Activated T-cell treated with anti-CD3 and anti-CD28 coated beads for 1 hour (primary cell): ENCODE measurements around the gene SMC6.

ENCODE experiments used
- DNase-seq: peaks from one replicate; pipeline ENCODE4 v3.0.0-alpha.2; 2020; ENCODE audit warnings: low read depth

Gene SMC6

DNA sequence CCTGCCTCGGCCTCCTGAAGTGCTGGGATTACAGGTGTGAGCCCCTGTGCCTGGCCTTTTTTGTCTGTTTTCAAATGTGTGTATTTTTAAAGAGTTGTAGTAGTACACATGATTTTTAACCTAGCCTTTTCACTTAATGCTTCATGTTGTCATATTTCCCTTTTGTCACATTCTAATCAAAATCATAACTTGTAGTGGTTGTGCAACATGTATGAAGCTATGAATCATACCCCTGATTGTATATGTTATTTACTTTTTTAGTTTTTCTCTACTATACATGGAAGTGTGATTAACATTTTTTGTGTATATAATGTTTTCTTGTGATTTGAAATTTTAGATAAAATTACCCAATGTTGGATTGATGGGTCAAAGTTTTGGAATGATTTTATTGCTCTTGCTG lies 8.8 kb upstream of the SMC6 start:
- no peak for DNase-seq

DNA sequence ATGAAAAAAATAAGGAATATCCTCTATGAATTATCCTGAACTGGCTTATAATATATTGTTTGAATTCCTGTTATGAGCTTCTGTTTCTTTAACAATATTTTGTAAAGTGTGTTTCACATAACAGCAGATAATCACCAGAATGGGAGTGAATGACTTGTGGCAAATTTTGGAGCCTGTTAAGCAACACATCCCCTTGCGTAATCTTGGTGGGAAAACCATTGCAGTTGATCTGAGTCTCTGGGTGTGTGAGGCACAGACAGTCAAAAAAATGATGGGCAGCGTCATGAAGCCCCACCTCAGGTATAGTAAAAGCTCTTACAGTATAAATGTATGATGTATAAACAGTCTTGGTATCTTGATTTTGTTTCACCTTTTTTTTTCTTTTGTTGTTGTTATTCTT lies 6.2 kb upstream of the SMC6 start:
- DNase-seq = no peak

DNA sequence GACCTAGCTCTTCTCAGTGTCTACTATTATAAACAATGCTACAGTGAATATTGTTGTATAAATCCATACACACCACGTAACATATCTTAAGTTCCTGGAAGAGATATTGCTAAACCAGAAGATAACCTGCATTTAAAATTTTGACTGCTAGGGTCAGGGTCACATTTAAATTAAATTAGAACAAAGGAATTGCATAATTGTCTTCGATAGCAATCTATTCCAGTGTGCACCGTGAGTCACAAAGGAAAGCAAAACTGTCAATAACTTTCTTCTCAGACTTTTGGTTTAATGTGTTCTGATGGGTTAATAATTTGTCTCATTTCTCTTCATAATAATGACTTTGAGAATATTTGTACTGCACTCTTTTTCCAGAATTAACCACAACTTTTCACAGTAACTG lies 4.5 kb upstream of the SMC6 start:
- no peak for DNase-seq

DNA sequence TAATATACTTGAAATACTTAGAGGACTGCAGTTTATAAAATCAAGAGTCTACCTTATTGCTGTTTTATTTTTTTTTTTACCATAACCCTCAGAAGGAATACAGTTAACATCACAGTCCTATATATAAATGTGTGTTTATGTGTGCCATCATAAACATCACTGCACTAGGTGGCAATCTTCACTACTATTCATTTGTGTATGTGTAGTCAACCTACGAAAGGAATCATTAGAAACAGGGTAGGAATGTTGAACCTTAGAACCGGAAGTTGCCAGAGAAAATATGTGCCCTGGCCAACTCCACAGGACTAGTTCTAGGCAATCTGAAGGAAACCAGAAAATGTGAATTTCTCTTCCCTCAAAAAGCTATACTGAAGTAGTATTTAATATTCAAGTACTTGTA lies 3.7 kb upstream of the SMC6 start:
- DNase-seq = no peak

DNA sequence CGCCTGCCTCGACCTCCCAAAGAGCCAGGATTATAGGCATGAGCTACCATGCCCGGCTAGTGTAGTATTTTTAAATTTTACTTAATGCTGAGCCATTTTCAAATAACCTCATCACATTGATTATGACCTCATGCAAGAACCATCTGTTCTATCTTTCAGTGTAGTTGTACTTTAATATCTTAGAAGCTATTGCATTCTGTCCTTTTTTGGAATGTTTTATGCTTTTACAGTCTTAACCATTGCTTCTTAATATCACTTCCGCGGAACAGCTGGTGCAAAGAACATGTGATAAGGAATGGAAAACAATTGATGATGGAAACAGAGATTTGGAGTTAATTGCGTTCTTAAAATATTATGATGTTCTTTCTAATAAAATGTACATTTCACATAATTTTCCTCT lies 3.1 kb upstream of the SMC6 start:
- DNase-seq = no peak

DNA sequence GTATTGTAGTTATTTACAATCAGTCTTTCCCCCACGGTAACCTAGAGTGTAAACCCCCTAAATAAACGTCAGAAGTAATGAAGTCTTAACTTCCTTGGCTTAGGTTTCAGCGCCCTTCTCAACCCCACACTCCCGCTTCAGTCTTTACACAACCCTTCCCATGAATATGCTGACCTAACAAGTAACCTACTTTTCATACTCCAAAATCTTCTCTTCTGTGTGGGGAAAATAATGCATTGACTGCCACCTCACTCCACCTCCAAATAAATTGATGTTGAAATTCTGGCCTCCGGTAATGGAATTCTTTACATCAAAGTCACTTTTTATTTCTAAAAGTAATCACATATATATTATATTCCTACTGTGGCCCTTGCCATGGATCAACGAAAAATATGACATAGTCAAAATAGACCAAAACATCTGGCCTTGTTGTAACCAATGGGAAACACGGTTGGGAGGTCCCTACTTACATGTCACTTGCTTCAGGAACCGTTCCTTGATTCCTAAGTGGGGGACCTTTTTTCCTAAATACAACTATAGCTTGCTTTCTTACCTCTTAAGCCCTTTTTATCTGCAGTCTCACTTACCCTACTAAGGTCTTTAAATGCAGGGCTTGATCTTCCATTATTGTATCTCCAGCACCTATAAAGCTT lies 1.3 kb upstream of the SMC6 start:
- no peak for DNase-seq

DNA sequence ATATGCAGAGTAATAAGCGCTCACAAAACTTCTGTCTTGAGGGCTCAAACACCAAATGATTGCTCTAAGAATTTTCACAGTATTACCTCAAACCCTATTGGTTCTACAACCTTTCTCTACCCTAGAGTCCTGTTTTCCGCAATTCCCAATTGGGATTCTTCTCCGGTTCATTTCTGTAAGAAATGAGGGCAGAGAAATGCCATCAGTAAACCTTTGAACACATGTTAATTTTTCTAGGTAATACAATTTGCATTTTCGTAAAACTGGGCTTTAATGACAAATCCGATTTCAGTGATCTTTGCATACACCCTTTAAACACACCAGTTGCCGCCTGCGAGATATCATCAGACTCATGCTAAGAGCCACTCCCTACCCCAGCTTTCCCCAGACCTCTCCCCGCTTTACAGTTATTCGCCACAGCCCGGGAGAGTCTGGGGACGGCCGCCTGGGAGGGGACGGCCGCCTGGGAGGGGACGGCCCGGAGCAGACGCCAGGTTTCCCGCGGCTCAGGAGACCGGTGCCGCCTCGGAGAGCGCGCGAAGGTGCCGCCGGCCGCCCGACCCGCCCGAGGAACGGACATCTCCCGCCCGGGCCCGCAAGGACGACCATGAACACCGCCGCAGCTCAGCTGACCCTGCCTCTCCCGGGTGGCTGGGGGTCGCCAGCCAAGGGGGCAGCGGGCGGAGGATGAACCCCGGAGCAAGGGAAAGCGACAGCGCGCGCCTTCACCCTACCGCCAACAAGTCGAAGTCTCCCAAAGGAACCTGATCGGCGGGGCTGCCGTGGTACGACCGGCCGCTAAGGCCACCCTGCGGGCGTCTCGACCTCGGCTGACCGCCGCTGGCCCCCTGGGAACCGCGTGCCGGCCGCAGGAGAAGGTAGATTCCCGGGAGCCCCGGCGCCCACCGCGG lies 463 bp downstream of the SMC6 start:
- DNase-seq = no peak

DNA sequence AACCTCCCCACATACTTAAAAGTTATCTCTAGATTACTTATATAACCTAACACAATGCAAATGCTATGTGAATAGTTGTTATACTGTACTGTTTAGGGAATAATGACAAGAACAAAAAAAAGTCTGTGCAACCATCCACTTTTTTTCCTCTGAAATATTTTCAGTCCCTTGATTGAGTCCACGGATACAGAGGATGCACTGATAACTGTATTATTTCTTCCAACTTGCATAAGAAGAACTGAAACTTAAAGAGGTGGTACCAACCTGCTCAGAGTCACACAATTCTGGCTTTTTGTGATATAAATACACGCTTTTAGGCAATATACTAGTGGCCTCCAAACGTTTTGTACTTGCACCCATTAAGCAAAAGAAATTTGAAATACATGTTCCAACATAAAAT lies 1.4 kb downstream of the SMC6 start:
- no peak for DNase-seq

DNA sequence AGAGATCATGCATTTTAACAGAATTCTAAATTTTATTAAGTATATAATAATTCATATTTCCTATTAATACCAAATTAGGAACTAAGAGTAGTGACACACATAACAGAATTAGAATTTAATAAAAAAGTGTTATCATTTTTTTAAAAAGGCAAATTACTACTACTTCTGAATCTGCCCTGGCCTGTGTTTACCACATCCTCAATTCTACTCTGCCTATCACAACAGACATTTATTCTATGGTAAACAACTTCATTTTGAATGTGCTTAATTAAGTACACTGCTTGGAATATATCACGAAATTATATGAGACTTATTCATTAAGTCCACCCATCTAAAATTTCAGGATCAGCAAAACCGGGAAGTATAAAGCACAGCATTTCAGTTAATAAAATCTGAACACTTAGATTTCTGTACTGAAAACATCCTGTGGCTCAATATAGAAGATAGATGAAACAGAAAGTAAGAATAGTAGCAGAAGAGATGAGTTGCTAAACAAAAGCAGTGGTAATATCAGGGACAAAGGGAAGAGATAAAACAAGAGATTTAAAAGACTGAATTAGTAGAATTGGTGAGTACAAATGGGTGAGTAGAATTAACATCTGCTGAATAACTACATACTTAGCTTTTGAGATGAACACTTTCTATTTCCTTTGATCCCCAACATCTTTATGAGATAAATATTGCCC lies 3.7 kb downstream of the SMC6 start:
- DNase-seq = no peak

DNA sequence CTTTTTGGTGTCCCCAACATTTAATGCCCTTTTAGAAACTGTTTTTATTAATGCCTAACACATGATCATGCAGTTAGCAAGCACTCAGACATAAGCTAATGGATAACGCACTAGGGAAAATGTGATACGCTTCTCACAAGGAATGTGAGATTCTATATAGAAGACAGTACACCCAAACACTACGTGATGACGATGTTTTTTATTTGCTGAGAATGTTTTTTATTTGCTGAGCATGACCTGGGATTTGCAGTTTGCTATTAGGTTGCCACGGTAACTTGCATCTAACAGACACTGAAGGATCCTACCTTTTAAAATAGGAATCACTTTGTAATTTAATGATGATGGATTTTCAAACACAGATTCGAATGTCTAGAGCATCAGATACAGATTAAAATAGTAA lies 4.9 kb downstream of the SMC6 start:
- no peak for DNase-seq

DNA sequence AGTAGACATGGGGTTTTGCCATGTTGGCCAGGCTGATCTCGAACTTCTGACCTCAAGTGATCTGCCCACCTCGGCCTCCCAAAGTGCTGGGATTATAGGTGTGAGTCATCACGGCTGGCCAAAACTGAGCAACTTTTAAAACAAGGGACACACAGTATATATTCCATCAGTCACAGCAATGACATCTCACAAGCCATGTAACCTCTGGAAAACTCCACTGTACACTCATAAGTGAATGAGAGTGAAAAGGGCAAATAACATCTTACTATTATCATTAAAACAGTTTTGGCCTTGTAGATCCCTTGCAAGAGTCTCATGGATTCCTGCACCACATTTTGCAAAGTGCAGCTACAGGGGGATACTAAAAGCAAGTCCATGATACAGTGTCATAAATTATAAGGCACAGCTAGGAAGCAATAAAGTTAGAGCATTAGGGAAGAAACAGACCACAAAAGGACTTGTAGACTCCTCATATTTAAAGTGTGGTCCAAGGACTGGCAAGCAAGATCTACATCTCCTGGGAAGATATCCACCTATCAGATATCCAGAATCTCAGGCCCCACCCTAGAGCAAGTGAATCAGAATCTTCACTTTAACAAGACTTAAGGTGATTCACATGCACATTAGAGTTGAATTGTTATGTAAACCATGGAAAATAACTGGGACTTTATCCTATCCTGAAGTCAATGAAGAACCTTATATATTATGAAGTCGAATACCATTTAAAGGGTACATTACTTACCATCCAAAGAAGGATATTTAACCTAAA lies 5.7 kb downstream of the SMC6 start:
- DNase-seq = no peak

DNA sequence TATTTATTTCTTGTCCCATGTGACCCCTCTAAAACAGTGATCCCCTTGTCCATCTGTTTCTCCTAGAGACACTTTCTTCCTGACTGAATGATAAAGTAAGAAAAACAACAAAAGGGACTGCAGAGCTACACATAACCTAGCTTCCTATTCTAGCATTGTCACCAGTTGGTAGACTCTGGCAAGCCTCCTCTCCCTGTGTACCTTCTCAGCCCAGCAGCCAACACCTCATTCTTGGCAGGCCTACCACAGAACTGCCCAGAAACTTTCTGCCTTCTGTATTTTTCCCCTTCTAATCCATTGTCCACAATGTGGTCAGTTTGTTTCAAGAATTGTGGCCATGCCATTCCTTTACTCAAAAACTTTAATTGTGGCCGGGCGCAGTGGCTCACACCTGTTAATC lies 13.4 kb downstream of the SMC6 start:
- DNase-seq = no peak

DNA sequence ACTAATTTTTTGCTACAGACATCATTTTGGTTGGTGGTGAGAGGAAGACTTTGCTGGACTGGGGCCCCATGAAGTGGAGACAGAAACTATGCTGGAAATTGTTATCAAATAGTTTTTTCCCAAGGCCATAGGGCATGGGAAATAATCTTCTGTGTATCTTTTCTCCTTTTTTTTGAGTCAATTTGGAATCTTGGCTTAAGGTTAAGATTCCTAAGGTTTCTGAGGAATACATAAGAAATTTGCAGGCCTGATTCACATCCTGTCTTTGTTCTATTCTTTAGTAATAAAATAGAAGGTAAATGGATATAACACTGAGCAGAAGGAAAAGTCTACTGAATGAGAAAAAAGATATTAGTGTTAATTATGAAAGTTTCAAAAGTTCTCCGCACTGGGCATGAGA lies 16.6 kb downstream of the SMC6 start:
- DNase-seq = no peak

DNA sequence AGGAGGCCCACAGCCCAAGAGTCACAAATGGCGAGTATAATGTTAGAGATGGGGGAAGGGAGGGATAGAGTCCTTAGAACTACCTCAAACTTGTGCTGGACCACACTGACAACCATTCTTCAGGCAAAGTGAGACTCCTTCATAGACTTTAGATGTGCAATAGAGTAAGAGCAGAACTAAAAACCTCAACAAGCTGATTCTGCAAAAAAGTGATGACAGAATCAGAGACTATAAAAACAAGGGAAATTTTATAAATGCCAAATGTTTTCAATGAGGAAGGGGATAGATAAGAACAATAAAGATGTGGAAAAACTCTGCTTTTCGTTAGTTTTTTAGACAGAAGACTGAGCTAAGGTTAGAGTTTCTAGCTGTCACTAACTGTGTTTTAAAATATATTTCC lies 17.7 kb downstream of the SMC6 start:
- no peak for DNase-seq

DNA sequence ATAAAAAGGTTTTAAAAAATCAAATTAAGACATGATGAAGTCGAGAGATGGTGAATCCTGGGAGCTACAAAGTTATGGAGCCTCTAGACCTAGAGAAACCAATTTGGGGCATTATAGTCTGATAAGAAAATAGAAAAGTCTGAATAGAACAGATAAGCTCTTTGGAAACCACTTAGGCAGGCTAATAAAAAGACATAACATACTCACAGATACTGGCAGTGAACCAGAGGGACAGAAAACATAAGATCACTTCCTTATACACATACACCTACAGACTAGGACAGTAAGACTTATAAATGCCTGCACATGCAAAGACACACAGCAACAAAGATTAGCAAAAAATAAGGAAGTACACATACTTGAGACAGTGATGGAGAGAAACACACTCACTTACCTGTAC lies 20.0 kb downstream of the SMC6 start:
- DNase-seq = no peak

DNA sequence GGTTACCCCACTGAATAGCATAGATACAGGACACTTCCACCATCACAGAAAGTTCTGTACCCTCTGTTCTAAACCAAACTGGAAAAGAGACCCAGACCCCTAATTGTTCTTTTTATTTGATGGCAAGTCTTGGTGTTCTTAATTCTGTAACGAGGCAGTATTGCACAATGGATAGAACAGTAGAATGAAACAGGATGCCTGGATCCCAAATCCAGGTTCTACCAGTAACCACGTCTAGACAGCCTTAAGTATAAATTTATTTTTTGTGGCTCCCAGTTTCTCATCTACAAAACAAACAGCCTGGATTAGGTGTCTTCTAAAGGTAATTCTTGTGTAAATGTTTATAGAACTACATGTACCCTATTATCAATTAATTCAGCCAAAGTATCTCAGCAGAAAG lies 23.7 kb downstream of the SMC6 start:
- no peak for DNase-seq

DNA sequence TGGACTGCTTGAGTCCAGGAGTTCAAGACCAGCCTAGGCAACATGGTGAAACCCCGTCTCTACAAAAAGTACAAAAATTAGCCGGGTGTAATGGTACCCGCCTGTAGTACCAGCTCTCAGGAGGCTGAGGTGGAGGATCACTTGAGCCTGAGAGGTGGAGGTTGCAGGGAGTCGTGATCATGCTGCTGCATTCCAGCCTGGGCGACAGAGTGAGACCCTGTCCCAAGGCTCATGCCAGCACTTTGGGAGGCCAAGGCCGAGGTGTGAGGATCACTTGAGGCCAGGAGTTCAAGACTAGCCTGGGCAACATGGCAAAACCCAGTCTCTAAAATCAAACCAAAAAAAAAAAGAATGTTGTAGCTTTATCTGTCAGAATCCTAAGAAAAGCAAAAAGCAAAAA lies 25.4 kb downstream of the SMC6 start:
- no peak for DNase-seq

DNA sequence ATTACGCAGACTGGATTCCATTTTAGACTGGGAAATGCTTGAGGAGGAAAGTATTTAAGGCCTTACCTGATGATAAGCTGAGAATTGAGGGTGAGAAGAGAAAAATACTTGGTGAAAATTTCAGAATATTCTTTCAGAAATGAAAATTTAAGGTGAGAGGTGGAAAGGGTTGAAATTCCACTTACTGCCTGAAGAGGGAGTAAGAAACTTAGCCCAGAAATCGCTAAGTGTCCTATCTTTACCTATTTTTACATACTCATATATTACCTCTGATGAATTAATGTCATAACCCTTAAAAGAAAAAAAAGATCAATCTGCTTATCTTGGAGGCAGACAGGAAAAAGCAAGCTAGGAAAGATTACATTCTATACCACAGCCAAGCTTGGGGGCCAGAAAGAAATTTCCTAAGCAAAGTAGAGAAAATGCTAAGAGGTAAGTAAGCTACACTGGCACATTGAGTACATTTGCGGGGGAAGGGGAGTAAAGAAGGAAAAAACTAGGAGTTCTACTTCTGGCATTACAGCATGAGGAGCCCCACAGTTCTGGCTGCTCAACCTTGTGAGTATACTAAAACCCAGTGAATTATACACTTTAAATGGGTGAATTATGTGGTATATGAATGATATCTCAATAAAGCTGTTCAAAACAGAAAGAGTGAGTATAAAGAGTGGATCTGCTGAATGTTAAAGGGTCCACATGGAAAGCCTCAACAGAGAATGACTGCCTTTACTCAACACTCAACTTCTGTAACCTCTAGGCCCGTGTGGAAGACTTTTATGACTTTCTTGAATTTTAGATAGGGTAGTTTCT lies 33.8 kb downstream of the SMC6 start:
- no peak for DNase-seq

DNA sequence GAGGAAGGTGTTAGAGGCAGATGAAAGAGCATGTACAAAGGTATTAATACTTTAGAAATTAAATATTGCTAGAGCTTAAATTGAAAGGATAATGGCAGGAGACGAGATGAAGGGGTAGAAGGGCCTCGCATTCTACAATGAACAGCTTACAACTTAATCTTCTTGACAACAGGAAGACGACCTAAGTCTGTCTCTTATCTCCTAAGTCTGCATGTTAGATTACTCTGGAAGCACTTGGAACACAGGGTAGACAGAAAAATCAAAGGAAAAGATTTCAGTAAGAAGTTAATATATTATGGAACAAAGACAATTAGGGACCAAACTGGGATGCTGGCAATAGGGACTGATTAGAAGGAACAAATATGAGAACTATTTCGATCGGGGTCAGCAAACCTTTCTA lies 34.9 kb downstream of the SMC6 start:
- no peak for DNase-seq

DNA sequence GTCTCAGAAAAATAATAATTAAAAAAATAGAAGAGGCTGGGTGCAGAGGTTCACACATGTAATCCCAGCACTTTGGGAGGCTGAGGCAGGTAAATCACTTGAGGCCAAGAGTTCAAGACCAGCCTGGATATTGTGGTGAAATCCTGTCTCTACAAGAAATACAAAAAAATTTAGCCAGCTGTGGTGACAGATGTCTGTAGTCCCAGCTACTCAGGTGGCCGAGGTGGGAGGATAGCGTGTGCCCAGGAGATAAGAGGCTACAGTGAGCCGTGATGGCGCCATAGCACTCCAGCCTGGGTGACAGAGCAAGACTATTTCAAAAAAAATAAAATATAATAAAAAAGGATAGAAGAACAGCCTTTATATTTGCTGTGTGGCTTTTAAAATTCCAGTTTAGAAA lies 35.9 kb downstream of the SMC6 start:
- no peak for DNase-seq

DNA sequence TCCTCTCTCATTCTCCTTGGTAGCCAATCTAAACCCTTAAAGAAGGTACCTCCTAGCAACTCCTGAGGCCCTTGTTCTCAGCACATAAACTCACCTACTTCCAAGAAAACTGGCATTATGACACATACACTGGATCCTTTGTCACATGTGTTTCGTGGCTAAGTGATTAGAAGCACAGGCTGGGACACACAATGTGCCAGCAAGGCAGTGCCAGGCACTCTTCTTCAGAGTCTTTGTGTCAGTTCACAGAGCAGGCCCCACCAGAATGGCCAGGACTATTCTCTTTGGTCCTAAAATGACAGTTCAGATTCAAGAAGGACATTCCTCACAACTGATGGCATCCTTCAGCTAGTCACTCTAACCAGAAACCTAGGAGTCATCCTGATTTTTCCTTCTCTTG lies 40.3 kb downstream of the SMC6 start:
- DNase-seq = no peak
